ENCODE measurements around the gene TP53RK.

Gene TP53RK

DNA sequence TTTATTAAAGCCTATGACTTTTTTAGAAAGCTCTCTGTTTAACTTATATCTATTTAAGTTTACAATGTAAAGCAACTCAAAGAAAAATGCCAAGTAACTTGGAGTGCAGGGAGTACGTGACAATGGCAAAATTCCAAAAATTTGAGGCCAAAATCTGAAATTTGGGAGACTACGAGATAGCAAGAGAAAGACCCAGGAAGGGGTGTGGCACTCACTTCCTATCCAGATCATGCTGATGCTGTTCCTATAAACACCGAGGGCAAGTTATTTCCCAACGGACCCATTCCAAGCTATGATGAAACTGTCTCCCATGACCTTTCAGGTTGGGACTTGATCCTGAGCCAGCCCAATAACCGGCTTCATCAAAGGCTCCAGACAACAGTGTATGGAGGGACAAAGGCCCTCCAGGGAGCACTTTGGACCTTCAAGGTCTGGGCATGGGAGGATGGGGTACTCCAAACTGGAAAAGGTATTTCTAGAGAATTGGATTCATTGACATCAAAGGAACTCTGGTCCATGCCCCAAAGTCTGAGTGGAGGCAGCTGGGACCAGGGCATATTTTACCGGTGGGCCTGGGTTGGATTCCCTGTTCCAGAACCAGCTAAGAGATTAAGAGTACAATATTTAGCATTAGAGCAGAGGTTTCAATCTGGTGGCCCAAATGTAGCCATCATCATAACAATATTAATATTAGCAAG is 22.3 kb downstream of the TP53RK start (continued):
- TF ChIP-seq, protein P1, sequence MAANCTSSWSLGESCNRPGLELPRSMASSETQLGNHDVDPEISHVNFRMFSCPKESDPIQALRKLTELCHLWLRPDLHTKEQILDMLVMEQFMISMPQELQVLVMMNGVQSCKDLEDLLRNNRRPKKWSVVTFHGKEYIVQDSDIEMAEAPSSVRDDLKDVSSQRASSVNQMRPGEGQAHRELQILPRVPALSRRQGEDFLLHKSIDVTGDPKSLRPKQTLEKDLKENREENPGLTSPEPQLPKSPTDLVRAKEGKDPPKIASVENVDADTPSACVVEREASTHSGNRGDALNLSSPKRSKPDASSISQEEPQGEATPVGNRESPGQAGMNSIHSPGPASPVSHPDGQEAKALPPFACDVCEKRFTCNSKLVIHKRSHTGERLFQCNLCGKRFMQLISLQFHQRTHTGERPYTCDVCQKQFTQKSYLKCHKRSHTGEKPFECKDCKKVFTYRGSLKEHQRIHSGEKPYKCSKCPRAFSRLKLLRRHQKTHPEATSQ (tag by site-specific recombination; IDR thresholded peaks at IDR 0.05): no peak
- TF ChIP-seq, protein P2, sequence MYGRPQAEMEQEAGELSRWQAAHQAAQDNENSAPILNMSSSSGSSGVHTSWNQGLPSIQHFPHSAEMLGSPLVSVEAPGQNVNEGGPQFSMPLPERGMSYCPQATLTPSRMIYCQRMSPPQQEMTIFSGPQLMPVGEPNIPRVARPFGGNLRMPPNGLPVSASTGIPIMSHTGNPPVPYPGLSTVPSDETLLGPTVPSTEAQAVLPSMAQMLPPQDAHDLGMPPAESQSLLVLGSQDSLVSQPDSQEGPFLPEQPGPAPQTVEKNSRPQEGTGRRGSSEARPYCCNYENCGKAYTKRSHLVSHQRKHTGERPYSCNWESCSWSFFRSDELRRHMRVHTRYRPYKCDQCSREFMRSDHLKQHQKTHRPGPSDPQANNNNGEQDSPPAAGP (tag by site-specific recombination; IDR thresholded peaks at IDR 0.05): no peak
- no peak for TF ChIP-seq ZNF629 (tag by site-specific recombination; IDR thresholded peaks at IDR 0.05)
- TF ChIP-seq ZNF664 (tag by site-specific recombination; IDR thresholded peaks at IDR 0.05): no peak
- TF ChIP-seq ZFHX2 (tag by site-specific recombination; conservative IDR thresholded peaks at IDR 0.05): no peak
- TF ChIP-seq ZNF121 (tag by site-specific recombination; IDR thresholded peaks at IDR 0.05): no peak
- no peak for TF ChIP-seq ZNF214 (tag by site-specific recombination; IDR thresholded peaks at IDR 0.05; ENCODE audit: borderline replicate concordance)
- no peak for TF ChIP-seq ZNF335 (tag by site-specific recombination; conservative IDR thresholded peaks at IDR 0.05)
- TF ChIP-seq ZNF223 (tag by site-specific recombination; IDR thresholded peaks at IDR 0.05): no peak

DNA sequence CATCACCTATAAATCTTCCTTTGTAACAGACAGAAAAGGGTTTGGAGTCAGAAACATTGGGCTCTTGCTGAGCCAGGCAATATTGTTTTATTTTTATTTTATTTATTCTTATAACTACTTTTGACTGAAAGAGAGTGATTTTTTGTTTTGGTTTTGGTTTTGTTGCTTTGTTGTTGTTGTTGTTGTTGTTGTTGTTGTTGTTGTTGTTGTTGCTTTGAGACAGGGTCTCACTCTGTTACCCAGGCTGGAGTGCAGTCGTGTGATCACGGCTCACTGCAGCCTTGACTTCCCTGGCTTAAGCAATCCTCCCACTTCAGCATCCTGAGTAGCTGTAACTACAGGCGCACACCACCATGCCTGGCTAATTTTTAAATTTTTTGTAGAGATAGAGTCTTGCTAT is 22.9 kb downstream of the TP53RK start:
- TF ChIP-seq ZNF433 (tag by site-specific recombination; IDR thresholded peaks at IDR 0.05; ENCODE audit: low read depth): no peak
- POLR2A ChIA-PET: no interaction called here
- Histone ChIP-seq H3K27ac (ENCODE audit: extremely low read depth, low read depth, low read length) (no peak overlapping the region), H3K4me1 (ENCODE audit: control insufficient read depth, insufficient read depth, low read length) (no peaks in the 10 kb centered on the region), H3K36me3 (ENCODE audit: control insufficient read depth in 2 of 2, insufficient read depth in 1 of 2, low read length in 2 of 2) (no peaks in the 10 kb centered on the region), H3K9me3 (ENCODE audit: control insufficient read depth, insufficient read depth, low read depth, low read length) (no peaks in the 10 kb centered on the region), H3K4me3 (ENCODE audit: low read depth, low read length) (no peak overlapping the region)
- CTCF ChIA-PET: interaction anchor here (1.6 kb wide), 1 partner anchor 15 kb away, joined by 4 read pairs; no protein-coding TSS in a partner anchor

DNA sequence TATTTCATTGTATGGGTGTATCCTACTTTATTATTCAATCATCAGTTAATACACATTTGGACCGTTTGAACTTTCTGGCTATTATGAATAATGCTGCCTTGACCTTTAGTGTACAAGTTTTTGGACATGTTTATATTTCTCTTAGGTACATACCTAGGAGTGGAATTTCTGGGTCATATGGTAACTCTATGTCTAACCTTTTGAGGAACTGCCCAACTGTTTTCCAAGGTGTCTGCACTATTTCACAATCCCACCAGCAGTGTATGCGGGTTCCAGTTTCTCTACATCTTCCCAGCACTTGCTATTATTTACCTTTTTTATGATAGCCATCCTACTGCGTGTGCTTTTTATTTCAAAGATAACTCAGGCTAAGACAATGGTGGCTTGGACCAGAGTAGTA is 23.6 kb downstream of the TP53RK start:
- ChIA-PET POLR2A (interaction anchor here (0.6 kb wide), 1 partner anchor 10 kb away, joined by 4 read pairs; no protein-coding TSS in a partner anchor), CTCF (interaction anchor here (1.6 kb wide), 1 partner anchor 16 kb away, joined by 4 read pairs; no protein-coding TSS in a partner anchor)
- H3K9me3 ChIP-seq (ENCODE audit: control insufficient read depth, insufficient read depth, low read depth, low read length): no peaks in the 10 kb centered on the region
- no peak overlapping the region for H3K4me3 ChIP-seq (ENCODE audit: low read depth, low read length)
- H3K36me3 ChIP-seq (ENCODE audit: control insufficient read depth in 2 of 2, insufficient read depth in 1 of 2, low read length in 2 of 2): no peaks in the 10 kb centered on the region
- H3K27ac ChIP-seq (ENCODE audit: extremely low read depth, low read depth, low read length): no peak overlapping the region
- TF ChIP-seq ZNF341 (tag by site-specific recombination; IDR thresholded peaks at IDR 0.05; ENCODE audit: low read depth): no peak
- no peak for TF ChIP-seq WT1 (tag by site-specific recombination; IDR thresholded peaks at IDR 0.05)
- no peak for TF ChIP-seq YY1 (tag by site-specific recombination; IDR thresholded peaks at IDR 0.05)
- TF ChIP-seq, protein P3, sequence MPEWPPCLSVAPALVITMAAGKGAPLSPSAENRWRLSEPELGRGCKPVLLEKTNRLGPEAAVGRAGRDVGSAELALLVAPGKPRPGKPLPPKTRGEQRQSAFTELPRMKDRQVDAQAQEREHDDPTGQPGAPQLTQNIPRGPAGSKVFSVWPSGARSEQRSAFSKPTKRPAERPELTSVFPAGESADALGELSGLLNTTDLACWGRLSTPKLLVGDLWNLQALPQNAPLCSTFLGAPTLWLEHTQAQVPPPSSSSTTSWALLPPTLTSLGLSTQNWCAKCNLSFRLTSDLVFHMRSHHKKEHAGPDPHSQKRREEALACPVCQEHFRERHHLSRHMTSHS (tag by site-specific recombination; IDR thresholded peaks at IDR 0.05): no peak
- TF ChIP-seq, protein P4, sequence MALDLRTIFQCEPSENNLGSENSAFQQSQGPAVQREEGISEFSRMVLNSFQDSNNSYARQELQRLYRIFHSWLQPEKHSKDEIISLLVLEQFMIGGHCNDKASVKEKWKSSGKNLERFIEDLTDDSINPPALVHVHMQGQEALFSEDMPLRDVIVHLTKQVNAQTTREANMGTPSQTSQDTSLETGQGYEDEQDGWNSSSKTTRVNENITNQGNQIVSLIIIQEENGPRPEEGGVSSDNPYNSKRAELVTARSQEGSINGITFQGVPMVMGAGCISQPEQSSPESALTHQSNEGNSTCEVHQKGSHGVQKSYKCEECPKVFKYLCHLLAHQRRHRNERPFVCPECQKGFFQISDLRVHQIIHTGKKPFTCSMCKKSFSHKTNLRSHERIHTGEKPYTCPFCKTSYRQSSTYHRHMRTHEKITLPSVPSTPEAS (tag by site-specific recombination; IDR thresholded peaks at IDR 0.05): no peak
- TF ChIP-seq, protein P5, sequence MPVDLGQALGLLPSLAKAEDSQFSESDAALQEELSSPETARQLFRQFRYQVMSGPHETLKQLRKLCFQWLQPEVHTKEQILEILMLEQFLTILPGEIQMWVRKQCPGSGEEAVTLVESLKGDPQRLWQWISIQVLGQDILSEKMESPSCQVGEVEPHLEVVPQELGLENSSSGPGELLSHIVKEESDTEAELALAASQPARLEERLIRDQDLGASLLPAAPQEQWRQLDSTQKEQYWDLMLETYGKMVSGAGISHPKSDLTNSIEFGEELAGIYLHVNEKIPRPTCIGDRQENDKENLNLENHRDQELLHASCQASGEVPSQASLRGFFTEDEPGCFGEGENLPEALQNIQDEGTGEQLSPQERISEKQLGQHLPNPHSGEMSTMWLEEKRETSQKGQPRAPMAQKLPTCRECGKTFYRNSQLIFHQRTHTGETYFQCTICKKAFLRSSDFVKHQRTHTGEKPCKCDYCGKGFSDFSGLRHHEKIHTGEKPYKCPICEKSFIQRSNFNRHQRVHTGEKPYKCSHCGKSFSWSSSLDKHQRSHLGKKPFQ (tag by site-specific recombination; IDR thresholded peaks at IDR 0.05): no peak
- TF ChIP-seq, protein P6, sequence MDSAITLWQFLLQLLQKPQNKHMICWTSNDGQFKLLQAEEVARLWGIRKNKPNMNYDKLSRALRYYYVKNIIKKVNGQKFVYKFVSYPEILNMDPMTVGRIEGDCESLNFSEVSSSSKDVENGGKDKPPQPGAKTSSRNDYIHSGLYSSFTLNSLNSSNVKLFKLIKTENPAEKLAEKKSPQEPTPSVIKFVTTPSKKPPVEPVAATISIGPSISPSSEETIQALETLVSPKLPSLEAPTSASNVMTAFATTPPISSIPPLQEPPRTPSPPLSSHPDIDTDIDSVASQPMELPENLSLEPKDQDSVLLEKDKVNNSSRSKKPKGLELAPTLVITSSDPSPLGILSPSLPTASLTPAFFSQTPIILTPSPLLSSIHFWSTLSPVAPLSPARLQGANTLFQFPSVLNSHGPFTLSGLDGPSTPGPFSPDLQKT (IDR thresholded peaks at IDR 0.05; ENCODE audit: borderline replicate concordance, low read depth, low read length): no peak
- H3K4me1 ChIP-seq (ENCODE audit: control insufficient read depth, insufficient read depth, low read length): no peaks in the 10 kb centered on the region
